C1 segment of cervical spinal cord (tissue), 14 donors: ENCODE measurements around the gene TSSC4.

Experiments
- DNase-seq, 14 donors: peaks; one replicate each; lab custom pipeline; 2025; lab: John Stamatoyannopoulos, UW

TSSC4 gene

DNA sequence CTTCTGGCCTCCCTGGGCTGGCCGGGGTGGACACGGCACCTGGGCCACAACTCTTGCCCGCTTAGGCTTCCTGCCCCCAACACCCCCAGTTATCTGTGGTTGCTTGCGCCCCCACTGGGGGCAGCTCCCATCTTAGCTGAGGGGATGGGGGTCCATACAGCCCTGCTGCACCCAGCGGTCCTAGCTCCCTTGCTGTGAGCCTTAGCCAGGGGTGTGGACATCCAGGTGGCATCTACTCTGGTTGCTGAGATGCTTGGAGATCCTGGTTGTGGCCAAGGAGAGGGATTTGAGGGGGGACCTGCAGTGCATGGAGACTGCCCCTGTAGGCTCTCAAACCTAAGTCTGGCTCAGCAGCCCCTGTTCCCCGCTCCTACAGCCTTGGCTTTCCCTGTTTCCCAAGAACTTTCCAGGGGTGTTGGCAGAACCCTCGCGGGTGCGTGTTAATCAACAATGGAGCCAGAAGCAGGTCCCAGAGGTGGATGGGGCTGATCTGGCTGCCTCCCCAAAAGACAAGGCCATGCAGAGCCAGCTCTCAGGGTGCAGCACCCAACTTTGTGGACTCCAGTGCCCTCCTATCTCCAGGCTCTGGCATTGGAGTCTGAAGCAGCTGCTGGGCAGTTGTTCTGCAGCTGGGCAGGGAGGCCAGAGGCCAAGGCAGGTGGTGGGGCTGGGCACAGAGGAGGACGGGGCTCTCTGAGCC, 47.6 kb downstream of the TSSC4 start:
- DNase-seq = no peak

DNA sequence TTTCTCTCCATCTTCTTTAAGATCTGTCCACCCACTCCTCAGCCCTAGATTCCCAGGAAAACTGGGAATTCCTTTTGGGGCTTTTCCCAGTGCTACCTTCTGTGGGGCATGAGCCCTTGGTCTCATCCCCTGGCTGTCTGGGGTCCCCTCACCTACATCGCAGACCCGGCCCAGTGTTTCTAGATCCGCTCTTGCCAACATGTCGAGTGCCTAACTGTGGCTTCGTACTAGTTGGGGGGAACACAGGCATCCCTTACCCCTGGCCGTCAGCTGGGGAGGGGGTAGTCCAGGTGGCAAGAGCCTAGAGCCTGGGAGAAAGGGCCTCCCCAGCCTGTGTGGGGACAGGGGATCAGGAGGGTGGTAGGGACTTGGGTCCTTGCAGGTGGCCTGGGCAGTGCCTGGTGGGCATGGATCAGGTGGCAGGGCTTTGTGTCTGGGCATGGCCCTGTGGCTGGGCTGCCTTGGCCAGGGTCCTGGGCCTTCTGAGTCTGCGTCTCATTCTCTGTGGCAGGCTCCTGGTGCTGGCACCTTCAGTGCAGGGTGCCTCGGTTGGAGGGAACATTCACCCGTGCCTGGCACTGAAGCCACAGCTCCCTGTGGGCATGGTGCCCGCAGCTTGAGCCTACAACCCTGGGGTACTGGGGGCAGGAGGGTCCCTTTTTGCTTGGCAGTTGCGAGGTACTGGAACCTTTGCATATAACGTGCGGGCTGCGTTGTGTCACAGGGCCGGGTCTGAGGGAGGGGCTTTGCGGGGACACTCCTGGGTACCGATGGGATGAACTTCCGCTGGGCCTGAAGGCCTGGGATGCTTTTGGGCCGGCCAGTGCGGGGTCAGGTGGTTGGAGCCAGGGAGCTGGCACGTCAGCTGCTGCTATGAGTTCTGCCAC, 48.4 kb downstream of the TSSC4 start:
- DNase-seq = no peak

DNA sequence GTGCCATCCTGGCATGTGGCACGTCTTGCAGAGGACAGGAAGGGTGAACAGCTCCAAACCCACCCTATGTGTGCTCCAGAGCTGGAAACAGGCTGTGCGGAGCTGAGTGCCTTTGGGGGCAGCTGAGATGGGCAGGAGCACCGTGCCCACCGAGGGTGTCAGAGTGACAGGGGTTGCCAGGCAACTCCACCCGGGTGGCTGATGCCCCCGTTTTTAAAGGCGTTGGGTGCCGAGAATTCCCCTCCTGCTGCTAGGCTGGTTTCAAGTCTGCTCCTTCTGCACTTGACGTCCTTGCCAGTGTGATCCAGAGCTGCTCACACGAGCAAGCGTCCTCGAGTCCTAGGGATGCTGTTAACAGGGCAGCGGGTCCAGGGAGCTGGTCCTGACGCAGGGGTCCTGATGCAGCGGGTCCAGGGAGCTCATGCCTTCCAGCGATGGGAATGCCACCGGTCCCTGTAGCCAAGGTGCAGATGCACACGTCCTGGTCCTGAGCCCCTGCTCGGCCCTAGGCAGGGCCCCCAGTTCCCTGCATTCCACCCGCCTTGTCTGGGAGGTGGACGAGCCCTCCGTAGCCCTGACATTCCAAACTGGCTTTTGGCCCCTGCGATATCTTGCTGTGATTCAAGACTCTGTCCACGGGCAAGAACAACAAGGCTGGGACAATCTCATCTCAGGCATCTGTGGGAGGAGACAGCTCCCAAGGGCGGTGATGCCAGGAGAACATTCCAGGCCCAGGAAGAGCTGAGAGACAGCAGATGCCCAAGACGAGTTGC, 49.2 kb downstream of the TSSC4 start:
- DNase-seq = no peak

DNA sequence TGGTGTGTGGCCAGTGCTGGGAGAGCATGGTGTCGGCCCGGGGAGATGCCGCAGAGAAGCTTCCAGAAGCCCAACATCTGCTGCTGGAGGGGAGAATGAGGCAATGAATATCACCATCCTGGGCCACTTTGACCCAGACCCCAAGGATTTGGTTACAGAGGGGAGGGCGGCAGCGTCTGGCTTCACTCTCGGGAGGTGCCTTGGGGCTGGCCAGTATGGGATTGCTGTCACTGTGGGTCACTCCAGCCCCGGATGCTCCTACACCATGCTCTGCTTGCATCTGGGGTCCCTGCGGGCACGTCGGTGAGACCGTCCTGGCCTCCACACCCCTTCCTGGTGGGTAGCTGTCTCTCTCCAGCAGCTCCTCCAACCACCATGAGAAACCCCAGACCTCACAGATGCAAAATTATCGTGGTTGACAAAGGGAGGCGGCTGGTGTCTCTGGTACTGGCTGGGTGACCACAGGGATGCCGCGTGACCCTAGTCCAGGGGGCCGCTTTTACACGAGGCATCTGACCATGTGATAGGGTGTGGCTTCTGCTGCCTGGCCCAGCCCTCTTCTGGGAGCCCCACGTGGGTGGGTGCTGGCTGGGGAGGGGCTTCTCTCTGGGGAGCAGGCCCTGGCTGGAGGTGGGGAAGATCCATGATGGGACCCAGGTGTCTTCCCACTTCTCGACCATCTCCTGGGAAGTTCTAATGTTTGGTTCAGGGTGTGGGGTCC, 49.9 kb downstream of the TSSC4 start:
- no peak for DNase-seq

- DNase-seq = no peak
These were observed 50.8 kb downstream of the TSSC4 start for GRCh38 chr11:2451336-2451735.

DNA sequence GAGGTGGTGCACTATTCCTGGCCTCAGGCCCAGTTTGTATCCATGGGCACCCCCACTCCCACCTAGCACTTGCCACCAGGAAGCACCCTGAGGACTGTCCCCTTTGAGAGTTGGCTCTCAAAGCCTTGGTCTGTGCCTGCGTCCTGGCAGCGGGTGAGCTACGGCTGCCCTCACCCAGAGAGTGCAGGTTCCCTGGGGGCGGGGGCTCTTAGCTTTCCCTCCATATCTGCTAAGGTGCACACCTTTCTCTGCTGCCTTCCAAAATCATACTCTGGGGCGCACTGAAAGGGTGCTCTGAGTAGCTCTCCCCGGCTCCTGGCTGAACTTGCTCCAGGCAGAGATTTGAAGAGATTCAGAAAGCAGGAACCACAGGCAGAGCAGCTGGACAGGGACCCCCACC, 51.4 kb downstream of the TSSC4 start:
- no peak for DNase-seq

GRCh38 chr11:2452321-2453012, 51.9 kb downstream of the TSSC4 start:
- no peak for DNase-seq

DNA sequence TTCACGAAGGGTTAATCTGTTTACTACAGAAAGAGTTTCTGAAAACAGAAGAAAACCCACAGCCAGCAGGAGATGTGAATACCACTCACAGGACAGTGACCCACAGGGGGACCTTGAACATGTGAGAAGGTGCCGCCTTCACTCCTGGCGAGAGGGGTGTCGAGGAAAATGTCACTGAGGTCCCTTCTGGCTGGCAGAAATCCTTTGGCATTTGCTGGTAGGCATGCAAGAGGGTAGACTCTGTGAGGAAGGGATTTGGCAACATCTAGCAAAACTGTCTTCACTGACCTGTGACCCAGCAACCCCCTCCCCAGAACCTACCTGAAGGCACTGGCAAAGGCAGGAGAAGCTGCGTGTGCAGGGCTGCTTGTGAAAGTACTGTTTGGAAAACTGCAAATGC, 52.9 kb downstream of the TSSC4 start:
- DNase-seq = no peak
